Psoas muscle (tissue), 8 donors: Measurements from ENCODE around the gene RNF157. TPM values are rescaled to one million over a fixed set of nuclear protein-coding genes. Genes with fewer than 3 reads are reported as not detected.
A peak's percentile ranks its signal among the peaks of the same experiment; 100 is the strongest.

Source experiments
- ATAC-seq, 4 donors: fragments of 200-7000 bp; cut with Tn5 transposase; one replicate each; pipeline ENCODE4 v1.9.1; 2020; ENCODE audit warnings: moderate library complexity in 3 of 4, mild to moderate bottlenecking in 2 of 4
- DNase-seq, 2 donors: peaks; one replicate each; pipeline ENCODE4 v3.0.0-alpha.2; 2020
- H3K27ac ChIP-seq: fragments of 200-600 bp; one replicate; pipeline ENCODE4 v1.8.0; 2022
- H3K27me3 ChIP-seq, 3 donors: fragments of 200-600 bp in 1 of 3; one replicate each; pipeline versions ENCODE4 v1.6.1 to v1.8.0; 2013 to 2022; ENCODE audit warnings: low read length in 2 of 3, mild to moderate bottlenecking in 2 of 3, moderate library complexity in 1 of 3; ENCODE audit not compliant: insufficient read depth in 3 of 3
- H3K36me3 ChIP-seq, 2 donors: fragments of 200-600 bp in 1 of 2; one replicate each; pipeline versions ENCODE4 v1.6.1 to v1.8.0; 2013 to 2022; ENCODE audit warnings: low read depth in 1 of 2, mild to moderate bottlenecking in 1 of 2, moderate library complexity in 1 of 2; ENCODE audit not compliant: insufficient read depth in 1 of 2
- H3K4me1 ChIP-seq: fragments of 200-600 bp; one replicate; pipeline ENCODE4 v1.8.0; 2022
- H3K4me3 ChIP-seq: fragments of 200-600 bp; one replicate; pipeline ENCODE4 v1.8.0; 2022; ENCODE audit warnings: mild to moderate bottlenecking
- H3K9me3 ChIP-seq: fragments of 200-600 bp; one replicate; pipeline ENCODE4 v1.8.0; 2022
- WGBS, 3 donors: extraction: QIAGEN DNeasy Blood & Tissue Kit; methylation state at CpG; one replicate each; pipeline versions ENCODE4 v1.1.6 to v1.1.7; 2013; 5-methylcytosine and 5-hydroxymethylcytosine counted together
- intact Hi-C, 2 donors: fragments of 100-400 bp; cut with DNase I; formaldehyde crosslinking; loops; one replicate each; pipeline versions ENCODE4 v1.11.0 to v1.14.2; 2022
- polyA plus RNA-seq, 3 donors: library from polyadenylated mRNA; stranded (reverse); fragments of 200-250 nt; gene quantifications; one replicate each; pipeline ENCODE4 v1.2.3, GENCODE V29; 2013
- total RNA-seq, 4 donors: library from RNA; stranded (reverse); fragmentation: NEBNext Ultra II Directional in 2 of 4; extraction: Animal tissue kit (Norgen Biotek cat#: 25700) in 2 of 4; gene quantifications; one replicate each; pipeline versions ENCODE4 v1.2.1 to v1.2.4, GENCODE V29; 2021 to 2023
- TF ChIP-seq, protein P1 (sequence below): fragments of 200-600 bp; IDR thresholded peaks from one replicate; pipeline ENCODE4 v1.8.0; 2022; ENCODE audit warnings: antibody characterized with exemption
- donor health status: healthy with polysubstance abuse.
- donor health status: DM: no; HTN: no; CAD: no; lungs with moderate emphysema.
- donor health status: Bipolar disorder and iron deficiency.
- donor health status: healthy.
- donor health status: DM: yes; HTN: yes; CAD: no.
- donor health status: DM: no; HTN: no; CAD: no.
- donor health status: DM: no; HTN: no; CAD: no.
- donor health status: DM: yes; HTN: yes; CAD: no.

RNF157 gene
- total and polyA plus RNA-seq, 7 donors, result 14.9 to 90.1 (median 69.3) TPM

GRCh38 chr17:76273445-76274111 lies 33.3 kb upstream of the RNF157 start:
- Histone ChIP-seq H3K4me3 (no peak overlapping the region), H3K27me3 (no peaks in the 10 kb centered on the region), H3K27ac (peak overlapping the region; percentile 94), H3K9me3 (no peaks in the 10 kb centered on the region), H3K36me3 (peaks cover 5 to 7% of the 10 kb centered on the region in 2 donors), H3K4me1 (peaks cover 49% of the 10 kb centered on the region)
- DNase-seq (no peak), ATAC-seq (peak in 1 of 4 donors; percentile 1)
- WGBS, 3 donors, result 69 to 81% (median 70%) methylated on average over 25 to 26 of the region's 26 CpGs
- TF ChIP-seq, protein P1, sequence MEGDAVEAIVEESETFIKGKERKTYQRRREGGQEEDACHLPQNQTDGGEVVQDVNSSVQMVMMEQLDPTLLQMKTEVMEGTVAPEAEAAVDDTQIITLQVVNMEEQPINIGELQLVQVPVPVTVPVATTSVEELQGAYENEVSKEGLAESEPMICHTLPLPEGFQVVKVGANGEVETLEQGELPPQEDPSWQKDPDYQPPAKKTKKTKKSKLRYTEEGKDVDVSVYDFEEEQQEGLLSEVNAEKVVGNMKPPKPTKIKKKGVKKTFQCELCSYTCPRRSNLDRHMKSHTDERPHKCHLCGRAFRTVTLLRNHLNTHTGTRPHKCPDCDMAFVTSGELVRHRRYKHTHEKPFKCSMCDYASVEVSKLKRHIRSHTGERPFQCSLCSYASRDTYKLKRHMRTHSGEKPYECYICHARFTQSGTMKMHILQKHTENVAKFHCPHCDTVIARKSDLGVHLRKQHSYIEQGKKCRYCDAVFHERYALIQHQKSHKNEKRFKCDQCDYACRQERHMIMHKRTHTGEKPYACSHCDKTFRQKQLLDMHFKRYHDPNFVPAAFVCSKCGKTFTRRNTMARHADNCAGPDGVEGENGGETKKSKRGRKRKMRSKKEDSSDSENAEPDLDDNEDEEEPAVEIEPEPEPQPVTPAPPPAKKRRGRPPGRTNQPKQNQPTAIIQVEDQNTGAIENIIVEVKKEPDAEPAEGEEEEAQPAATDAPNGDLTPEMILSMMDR, result no peak
- intact Hi-C loops, result loop anchor here in 1 of 2 donors (5.0 kb wide), 1 partner anchor 81 kb away; no protein-coding TSS in a partner anchor

GRCh38 chr17:76272541-76273444 lies 32.5 kb upstream of the RNF157 start:
- intact Hi-C loops, result loop anchor here in 1 of 2 donors (5.0 kb wide), 1 partner anchor 80 kb away; no protein-coding TSS in a partner anchor
- H3K4me1 ChIP-seq, result peaks cover 57% of the 10 kb centered on the region
- H3K27me3 ChIP-seq, result no peaks in the 10 kb centered on the region
- peak overlapping the region; percentile 94 for H3K27ac ChIP-seq
- WGBS, 3 donors, result 54 to 69% (median 57%) methylated on average over 18 to 19 of the region's 19 CpGs
- H3K4me3 ChIP-seq, result peak overlapping the region; percentile 47
- no peaks in the 10 kb centered on the region for H3K9me3 ChIP-seq
- TF ChIP-seq, protein P1, result no peak
- DNase-seq (no peak), ATAC-seq (peak; percentile 2 to 16 (median 8))
- H3K36me3 ChIP-seq, result peaks cover 5 to 9% of the 10 kb centered on the region in 2 donors

DNA sequence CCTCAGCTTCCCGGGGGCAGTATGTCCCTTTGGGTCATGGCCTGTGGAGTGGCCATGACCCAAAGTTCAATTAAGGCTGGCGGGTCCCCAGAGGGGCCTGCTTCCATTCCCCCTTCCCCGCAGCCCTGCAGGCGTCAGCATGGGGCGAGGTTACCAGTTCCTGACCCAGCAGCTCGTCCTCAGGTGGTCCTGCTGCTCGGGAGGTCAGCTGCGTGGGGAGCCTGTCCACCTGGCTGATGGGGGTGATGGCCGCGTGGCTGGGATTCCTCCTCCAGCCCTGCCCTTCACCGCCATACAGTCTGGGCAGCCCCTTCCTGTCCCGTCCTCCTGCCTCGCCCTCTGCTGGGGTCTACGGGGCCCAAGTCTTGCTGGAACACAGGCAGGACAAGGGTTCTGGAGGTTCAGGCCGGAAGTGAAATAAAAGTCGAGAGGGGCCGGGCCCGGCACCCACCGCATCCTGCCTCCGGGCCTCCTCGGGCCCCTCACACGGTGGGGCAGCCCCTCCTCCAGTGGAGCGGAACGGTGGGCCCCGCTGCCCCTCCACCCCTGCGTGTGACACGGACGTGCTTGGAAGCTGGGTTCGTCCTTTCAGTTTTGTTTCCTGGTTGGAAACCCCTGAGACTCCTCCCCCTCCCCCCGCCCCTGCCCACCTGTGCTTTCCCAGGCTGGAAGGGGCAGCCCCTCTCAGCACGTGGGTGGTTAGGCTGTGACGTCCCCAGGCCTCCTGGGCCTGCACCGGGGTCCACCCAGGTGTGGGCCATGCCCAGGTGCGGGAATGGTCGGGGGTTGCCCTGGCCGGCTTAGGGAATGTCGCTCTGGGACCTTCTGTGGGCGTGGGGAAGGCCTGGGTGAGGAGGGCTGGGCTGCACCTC lies 31.6 kb upstream of the RNF157 start:
- no peaks in the 10 kb centered on the region for H3K9me3 ChIP-seq
- peaks cover 5 to 11% of the 10 kb centered on the region in 2 donors for H3K36me3 ChIP-seq
- peaks cover 64% of the 10 kb centered on the region for H3K4me1 ChIP-seq
- peak overlapping the region; percentile 47 for H3K4me3 ChIP-seq
- peak overlapping the region; percentile 94 for H3K27ac ChIP-seq
- H3K27me3 ChIP-seq, result no peaks in the 10 kb centered on the region
- intact Hi-C loops, result loop anchor here in 1 of 2 donors (5.0 kb wide), 1 partner anchor 80 kb away; no protein-coding TSS in a partner anchor
- peak; percentile 1 to 7 (median 2) for ATAC-seq
- peak; percentile 34 to 74 for DNase-seq
- WGBS, 3 donors, result 20 to 31% (median 21%) methylated on average over 33 to 38 of the region's 38 CpGs
- TF ChIP-seq, protein P1, result no peak
